ELR (cell line): Measurements from ENCODE around the gene ETV1.

ENCODE experiments used
- DNase-seq: peaks from one replicate; pipeline ENCODE4 v3.0.0-alpha.2; 2015; ENCODE audit warnings: low read depth

The ETV1 gene

GRCh38 chr7:13986208-13986607 lies 3.3 kb downstream of the ETV1 start:
- DNase-seq, result no peak

GRCh38 chr7:13984831-13985685 lies 4.4 kb downstream of the ETV1 start:
- no peak for DNase-seq

- no peak for DNase-seq
Measured at GRCh38 chr7:13984061-13984460, 5.4 kb downstream of the ETV1 start.

GRCh38 chr7:13982940-13983677 lies 6.4 kb downstream of the ETV1 start:
- no peak for DNase-seq

GRCh38 chr7:13981070-13981469 lies 8.4 kb downstream of the ETV1 start:
- DNase-seq, result peak; percentile 95

GRCh38 chr7:13980474-13980873 lies 9.0 kb downstream of the ETV1 start:
- no peak for DNase-seq

GRCh38 chr7:13979671-13980435 lies 9.6 kb downstream of the ETV1 start:
- DNase-seq, result peak; percentile 63

- no peak for DNase-seq
Measured at GRCh38 chr7:13976594-13976993, 12.9 kb downstream of the ETV1 start.

GRCh38 chr7:13965077-13965476 lies 24.4 kb downstream of the ETV1 start:
- DNase-seq, result no peak

GRCh38 chr7:13963925-13964324 lies 25.5 kb downstream of the ETV1 start:
- no peak for DNase-seq

- DNase-seq, result no peak
Measured at GRCh38 chr7:13955494-13955893, 34.0 kb downstream of the ETV1 start.

GRCh38 chr7:13953368-13953767 lies 36.1 kb downstream of the ETV1 start:
- DNase-seq, result no peak

GRCh38 chr7:13952921-13953320 lies 36.5 kb downstream of the ETV1 start:
- no peak for DNase-seq

- no peak for DNase-seq
Measured at GRCh38 chr7:13949939-13950338, 39.5 kb downstream of the ETV1 start.

- no peak for DNase-seq
Measured at GRCh38 chr7:13949445-13949844, 40.0 kb downstream of the ETV1 start.

GRCh38 chr7:13948019-13948801 lies 41.3 kb downstream of the ETV1 start:
- DNase-seq, result no peak

GRCh38 chr7:13947535-13947934 lies 41.9 kb downstream of the ETV1 start:
- no peak for DNase-seq

- peak; percentile 28 for DNase-seq
Measured at GRCh38 chr7:13946181-13946580, 43.3 kb downstream of the ETV1 start.

- DNase-seq, result no peak
Measured at GRCh38 chr7:13945670-13946069, 43.8 kb downstream of the ETV1 start.

- DNase-seq, result no peak
Measured at GRCh38 chr7:13933536-13933935, 55.9 kb downstream of the ETV1 start.

- no peak for DNase-seq
Measured at GRCh38 chr7:13933091-13933490, 56.4 kb downstream of the ETV1 start.

GRCh38 chr7:13932131-13932530 lies 57.3 kb downstream of the ETV1 start:
- no peak for DNase-seq
